ENCODE data around the gene C1orf159.
A peak's percentile ranks its signal among the peaks of the same experiment; 100 is the strongest.
"Not testable (repeated sequence)": the region's sequence is repeated elsewhere in the genome, so short reads cannot be mapped to it uniquely, and the experiment has no call there.

C1orf159 gene

DNA sequence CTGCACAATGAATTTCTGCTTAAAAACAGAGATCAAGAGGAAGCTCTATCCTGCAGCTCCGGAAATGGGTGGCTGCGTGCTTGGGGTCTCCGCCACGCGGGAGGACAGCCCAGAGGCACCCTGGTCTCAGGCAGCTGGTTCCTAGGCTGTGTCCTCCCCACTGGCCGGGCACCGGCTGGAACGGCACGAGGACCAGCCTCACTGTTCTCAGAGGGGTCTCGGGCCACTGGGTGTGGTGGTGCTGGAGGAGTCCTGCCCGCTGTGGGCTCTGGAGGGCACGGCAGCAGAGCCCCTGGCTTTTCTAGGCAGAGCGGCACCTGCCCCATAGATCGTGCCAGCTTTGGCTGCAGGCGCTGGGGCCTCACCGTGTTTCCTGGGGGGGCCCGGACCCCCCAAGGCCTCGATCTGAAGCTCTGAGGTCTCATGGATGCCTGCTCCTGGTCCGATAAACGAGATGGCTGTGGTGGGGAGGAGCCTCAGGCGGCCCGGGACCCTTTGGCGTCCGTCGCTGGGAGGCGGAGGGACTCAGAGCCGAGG, 33.6 kb downstream of the C1orf159 start:
- FAIRE-seq = no peak
- DNase-seq (ENCODE audit: low spot score) = no peak

DNA sequence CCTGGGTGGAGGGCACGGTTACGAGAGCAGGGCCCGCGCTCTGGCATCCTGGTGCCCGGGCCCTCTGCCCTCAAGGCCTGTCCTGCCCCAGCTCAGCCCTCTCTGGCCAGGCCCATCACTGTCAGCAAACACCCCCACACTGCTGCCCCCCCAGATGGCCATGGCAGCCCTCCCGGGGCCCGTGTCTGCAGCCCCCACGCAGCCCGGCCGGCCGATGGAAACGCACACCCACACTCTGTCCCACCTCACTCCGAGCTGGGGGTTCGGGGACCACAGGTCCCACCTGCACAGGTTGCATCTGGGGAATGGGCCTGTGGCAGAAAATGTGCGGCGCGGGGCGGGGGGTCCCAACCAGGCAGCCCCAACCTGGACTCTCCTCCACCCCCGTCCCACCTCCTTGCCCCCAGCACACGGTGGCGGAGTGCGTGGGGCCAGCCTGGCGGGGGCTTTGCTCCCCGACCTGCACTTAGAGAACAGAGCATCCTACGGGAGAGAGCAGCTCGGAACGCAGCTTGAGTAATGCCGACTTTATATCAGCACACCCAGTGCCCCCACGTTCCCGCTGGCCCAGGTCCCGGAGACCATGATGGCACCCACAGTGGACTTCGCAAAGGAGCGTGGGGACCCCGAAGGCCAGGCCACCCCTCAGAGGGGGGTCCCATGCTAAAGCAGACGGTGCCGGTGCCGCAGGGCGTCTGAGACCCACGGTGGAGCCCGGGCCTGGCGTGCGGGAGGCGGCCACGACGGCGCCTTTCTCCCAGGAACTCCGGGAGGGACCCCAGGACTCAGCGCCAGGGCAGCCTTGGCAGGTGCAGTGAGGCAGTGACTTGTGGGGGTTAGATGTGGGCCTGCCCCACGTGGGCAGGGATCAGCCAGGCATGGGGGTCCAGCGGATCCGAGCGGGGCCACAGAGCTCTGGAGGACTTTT, 34.3 kb downstream of the C1orf159 start:
- no peak for FAIRE-seq
- DNase-seq (ENCODE audit: low spot score) = no peak

- FAIRE-seq (no peak), DNase-seq (ENCODE audit: low spot score) (no peak)
These were observed 35.0 kb downstream of the C1orf159 start for GRCh38 chr1:1080951-1081310.

GRCh38 chr1:1080122-1080757, 35.6 kb downstream of the C1orf159 start:
- FAIRE-seq = no peak

DNA sequence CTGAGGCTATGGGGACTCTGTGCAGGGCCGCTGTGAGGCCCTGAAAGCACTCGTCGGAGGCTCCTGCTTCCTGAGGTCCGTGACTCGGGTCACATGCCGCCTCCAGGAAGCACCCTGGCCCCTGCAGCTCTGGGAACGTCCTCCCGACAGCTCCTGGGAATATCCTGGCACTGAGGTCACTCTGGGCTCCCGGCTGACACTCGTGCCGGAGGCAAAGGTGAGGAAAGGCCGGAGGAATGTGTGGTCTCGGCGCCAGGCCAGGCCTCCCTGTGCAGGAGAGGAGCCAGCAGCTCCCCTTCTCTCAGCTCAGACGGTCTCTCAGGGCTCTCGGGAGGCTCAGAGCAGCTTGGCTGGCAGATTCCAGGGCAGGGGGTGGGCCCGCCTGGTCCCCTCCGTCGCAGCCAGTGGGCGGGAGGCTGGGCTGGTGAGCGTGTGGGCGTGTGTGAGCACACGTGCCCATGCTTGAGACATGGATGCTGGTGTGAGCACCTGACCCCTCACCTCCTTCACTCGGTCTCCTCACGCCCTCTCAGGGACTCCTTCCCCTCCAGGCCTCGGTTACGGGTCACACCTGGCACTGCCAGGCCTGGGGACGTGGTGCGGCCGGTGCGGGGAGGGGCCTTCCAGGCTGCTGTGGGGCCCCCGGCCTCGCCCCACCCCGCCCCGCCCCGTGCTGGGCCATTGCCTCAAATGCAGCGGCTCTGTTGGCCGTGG, 36.3 kb downstream of the C1orf159 start:
- DNase-seq (ENCODE audit: low spot score) (peak; percentile 97), FAIRE-seq (peak; percentile 91)

More at GRCh38 chr1:1080122-1080757, 35.6 kb downstream of the C1orf159 start:
- DNase-seq (ENCODE audit: low spot score) = peak; percentile 35

GRCh38 chr1:1077396-1077795, 38.5 kb downstream of the C1orf159 start:
- not testable (repeated sequence) for FAIRE-seq; DNase-seq (ENCODE audit: low spot score)

- no peak for DNase-seq (ENCODE audit: low spot score)
- no peak for FAIRE-seq
These were observed 40.5 kb downstream of the C1orf159 start for GRCh38 chr1:1075148-1075935.

GRCh38 chr1:1074631-1075147, 41.2 kb downstream of the C1orf159 start:
- no peak for FAIRE-seq
- no peak for DNase-seq (ENCODE audit: low spot score)

DNA sequence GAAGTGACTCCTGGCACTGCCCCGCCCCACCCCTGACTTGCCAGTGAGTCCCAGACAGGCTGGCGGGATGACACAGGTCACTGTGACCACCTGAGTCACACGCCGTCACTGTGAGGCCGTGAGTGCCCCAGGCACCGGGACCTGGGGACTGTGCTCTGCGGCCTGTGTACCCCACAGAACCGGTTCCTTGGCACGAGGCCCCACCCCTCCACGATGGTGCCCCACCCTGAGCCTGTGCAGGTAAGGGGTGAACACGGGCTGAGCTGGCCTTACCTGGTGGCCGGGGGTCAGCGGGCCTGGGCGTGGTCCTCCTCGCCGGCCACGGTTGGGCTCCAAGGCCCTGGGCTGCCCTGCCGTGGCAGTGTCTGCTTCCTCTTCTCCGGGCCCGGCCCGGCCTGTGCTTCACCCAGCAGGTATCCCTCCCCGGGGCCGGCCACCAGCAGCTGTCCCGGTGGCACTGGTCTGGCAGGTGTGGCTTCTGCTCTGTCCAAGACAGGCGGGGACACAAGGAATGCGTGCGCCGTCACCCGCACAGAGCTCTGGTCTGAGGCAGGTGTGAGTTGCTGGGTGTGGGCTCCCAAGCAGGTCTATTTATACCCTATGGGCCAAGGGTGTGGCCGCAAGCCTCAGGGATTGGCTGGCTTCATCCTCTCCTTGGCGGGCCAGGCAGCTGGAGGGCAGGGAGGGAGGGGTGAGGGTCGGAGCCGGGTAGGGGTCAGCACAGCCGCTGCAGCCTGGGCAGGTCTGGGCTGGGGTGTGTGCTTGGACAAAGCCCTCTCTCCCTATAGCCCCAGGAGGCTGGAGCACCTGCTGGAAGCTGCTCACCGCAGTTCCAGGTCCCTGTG, 41.9 kb downstream of the C1orf159 start, which contains the start of gene RNF223:
RNF223 (minus strand) TSS at position 564 of the 845 bp plus-strand sequence. CDS start 1,740 bp downstream, outside the sequence.
- FAIRE-seq (no peak), DNase-seq (ENCODE audit: low spot score) (no peak)

- DNase-seq (ENCODE audit: low spot score) (no peak), FAIRE-seq (no peak)
These were observed 42.8 kb downstream of the C1orf159 start for GRCh38 chr1:1072849-1073742.

DNA sequence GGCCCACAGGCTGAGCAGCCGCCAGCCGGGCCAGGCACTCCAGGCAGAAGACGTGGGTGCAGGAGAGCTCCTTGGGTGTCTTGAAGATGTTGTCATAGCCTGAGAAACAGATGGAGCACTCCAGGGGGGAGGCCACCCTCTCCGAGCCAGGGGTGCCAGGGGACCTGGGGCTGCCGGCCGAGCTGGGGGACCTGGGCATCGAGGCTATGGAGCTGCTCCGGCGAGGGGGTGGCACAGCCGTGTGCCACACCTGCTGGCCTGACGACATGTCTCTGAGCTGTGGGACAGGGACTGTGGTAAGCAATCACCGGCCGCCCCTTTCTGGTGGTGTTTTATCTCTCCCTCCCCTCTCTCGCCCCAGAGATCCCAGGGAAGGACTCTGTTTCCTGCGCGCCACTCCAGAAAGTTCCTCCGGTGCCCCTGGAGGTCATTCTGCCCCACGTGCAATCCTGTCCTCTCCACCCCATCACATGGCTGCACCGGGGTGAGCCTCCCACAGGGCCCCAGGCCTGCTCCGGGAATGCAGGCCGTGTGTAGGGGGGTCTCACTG, 43.5 kb downstream of the C1orf159 start:
- FAIRE-seq (no peak), DNase-seq (ENCODE audit: low spot score) (no peak)

DNA sequence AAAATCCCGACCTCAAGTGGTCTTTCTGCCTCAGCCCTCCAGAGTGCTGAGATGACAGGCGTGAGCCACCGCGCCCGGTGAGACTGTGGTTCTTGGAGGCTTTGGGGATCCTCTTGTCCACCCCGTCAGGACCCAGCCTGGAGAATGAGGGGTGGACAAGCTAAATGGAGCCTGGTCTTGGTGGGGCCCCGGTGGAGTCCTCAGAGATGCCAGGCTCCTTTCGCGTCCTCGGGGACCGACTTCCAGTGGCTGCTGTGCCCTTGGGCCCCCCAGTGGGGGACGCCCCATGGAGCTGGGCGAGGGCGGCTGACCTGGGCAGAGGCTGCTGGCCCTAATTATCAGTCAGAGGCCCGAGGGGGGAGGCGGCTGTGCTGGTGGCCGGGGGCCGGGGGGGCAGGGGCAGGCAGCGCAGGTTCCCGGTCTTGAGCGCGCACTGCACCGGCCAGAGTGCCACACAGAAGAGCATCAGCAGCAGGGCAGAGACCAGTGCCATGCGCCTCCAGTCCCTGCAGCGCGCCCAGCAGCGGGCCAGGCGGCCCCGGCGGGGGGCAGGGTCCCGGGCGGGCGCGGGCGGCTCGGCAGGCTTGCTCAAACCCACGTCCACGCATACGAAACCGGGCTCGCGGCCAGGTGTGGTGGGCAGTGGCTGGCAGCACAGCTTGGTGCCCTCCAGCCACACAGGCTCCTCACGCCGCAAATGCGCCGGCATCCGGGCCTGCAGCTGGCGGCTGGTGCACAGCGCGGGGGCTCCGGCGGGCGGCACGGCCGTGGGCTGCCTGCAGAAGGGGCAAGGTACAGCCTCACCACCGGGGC, 44.2 kb downstream of the C1orf159 start:
- FAIRE-seq = no peak
- no peak for DNase-seq (ENCODE audit: low spot score)

GRCh38 chr1:1069711-1070676, 45.9 kb downstream of the C1orf159 start:
- DNase-seq (ENCODE audit: low spot score) = peak; percentile 64
- FAIRE-seq = peak; percentile 15

- FAIRE-seq = no peak
- peak; percentile 68 for DNase-seq (ENCODE audit: low spot score)
These were observed 46.7 kb downstream of the C1orf159 start for GRCh38 chr1:1069056-1069710.

DNA sequence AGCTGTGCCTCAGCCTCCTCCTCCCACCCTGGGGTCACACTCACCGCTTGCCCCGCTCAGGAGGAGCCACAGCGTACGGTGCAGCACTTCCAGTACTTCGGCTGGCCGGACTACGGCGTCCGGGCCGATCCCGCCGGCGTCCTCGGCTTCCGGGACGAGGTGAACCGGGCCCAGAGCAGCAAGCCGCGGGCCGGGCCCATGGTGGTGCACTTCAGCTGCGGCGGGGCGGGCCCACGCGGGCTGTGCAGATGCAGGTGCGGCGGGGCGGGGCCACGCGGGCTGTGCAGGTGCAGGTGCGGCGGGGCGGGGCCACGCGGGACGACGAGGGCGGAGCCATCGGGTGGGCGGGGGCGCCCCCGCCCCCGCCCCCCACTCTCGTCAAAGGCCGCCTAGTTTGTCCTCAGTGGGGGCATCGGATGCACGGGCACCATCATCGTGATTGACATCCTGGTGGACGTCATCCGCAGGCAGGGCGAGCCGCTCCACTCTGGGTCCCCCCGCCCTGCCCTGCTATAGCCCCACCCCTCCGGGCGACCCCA, 47.3 kb downstream of the C1orf159 start:
- DNase-seq (ENCODE audit: low spot score) (no peak), FAIRE-seq (no peak)

All from RCC 7860 (cell line).